ENCODE data around the gene MYOG.

Gene MYOG

GRCh38 chr1:203089651-203090045 lies 3.8 kb upstream of the MYOG start:
- TF ChIP-seq GATA3 (IDR thresholded peaks at IDR 0.05; ENCODE audit: low read depth, low read length) (no peak), GATA2 (IDR thresholded peaks at IDR 0.05; ENCODE audit: low read depth, low read length) (no peak)

GRCh38 chr1:203089001-203089650 lies 3.3 kb upstream of the MYOG start:
- TF ChIP-seq GATA2 (IDR thresholded peaks at IDR 0.05; ENCODE audit: low read depth, low read length) (no peak), GATA3 (IDR thresholded peaks at IDR 0.05; ENCODE audit: low read depth, low read length) (no peak)

DNA sequence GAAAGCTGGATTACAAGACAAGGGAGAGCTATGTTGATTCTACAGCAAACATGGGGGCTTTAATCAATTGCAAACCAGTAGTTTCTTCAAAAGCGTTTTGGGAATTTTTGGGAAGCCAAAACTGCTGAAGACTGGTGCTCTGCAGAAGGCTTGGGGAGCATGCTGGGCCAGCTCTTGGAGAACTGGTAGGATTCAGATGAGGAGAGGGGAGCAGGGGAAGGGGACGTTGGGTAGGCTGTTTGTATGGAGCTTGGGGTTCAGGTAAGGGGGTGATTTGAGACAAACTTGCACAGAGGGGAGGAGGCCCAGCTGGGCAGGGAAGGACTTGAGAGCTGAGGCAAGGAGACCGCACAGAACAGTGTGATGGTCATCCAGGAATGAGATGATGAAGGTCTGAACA lies 2.6 kb upstream of the MYOG start:
- TF ChIP-seq GATA3 (IDR thresholded peaks at IDR 0.05; ENCODE audit: low read depth, low read length) = no peak
- TF ChIP-seq GATA2 (IDR thresholded peaks at IDR 0.05; ENCODE audit: low read depth, low read length) = no peak

- TF ChIP-seq GATA2 (IDR thresholded peaks at IDR 0.05; ENCODE audit: low read depth, low read length) (no peak; the same call in 1 of the 2 replicates), GATA3 (IDR thresholded peaks at IDR 0.05; ENCODE audit: low read depth, low read length) (no peak)
These were observed 1.4 kb upstream of the MYOG start for GRCh38 chr1:203086992-203087763.

- TF ChIP-seq GATA2 (IDR thresholded peaks at IDR 0.05; ENCODE audit: low read depth, low read length) (no peak), GATA3 (IDR thresholded peaks at IDR 0.05; ENCODE audit: low read depth, low read length) (no peak)
These were observed 954 bp downstream of the MYOG start for GRCh38 chr1:203084588-203085527.

- no peak for TF ChIP-seq GATA3 (IDR thresholded peaks at IDR 0.05; ENCODE audit: low read depth, low read length)
- no peak for TF ChIP-seq GATA2 (IDR thresholded peaks at IDR 0.05; ENCODE audit: low read depth, low read length)
These were observed 2.3 kb downstream of the MYOG start for GRCh38 chr1:203083463-203083921.

DNA sequence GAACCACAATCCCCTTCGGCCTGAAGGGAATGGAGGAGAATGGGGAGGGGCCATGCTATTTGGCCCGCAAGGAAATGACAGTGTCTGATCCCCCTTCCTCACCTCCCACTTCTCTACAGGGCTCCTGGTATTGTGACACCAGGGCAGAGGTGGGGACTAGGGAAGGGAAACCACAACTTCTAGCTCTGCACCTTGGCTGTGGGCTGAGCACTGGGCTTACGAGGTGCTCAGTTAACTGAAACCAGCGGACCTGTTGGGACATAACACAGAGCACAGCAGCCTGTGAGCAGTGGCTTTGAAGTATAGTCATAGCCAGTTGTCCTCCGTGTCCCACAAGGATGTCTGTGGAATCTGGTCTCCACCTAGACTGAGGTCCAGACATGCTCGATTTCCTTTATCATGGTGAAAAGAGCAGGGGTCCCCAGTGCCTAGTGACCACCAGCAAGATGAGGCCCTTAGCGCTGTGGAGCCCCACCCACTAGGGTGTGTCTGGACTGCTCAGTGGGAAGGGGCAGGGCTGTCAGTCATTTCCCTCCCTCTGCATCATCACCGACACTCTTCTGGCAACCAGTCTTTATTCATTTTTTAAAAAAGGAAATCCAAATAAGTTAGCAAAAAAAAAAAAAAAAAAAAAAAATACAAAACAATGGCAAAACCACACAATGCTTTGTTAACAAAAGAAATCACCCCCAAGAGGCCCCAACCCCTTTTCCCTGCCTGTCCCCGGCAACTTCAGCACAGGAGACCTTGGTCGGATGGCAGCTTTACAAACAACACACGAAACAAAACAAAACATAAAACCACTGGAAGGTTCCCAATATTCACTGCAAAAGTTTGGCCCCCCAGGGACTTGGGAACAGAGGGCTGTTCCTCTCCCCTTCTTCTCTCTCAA lies 3.0 kb downstream of the MYOG start:
- TF ChIP-seq GATA3 (IDR thresholded peaks at IDR 0.05; ENCODE audit: low read depth, low read length) (no peak), GATA2 (IDR thresholded peaks at IDR 0.05; ENCODE audit: low read depth, low read length) (no peak)

DNA sequence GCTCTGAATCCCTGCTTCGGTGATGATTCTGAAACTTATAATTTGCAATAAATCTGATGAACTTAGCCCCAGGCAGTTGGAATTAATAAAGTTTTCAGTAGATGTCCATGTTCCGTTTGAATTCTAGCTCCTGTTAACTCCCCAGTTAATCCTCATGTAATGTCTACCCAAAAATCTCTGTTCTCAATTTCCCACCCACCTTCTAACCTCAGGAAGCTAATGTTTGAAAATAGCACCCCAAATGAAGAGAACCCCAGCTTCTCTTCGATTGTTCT lies 3.6 kb downstream of the MYOG start:
- TF ChIP-seq GATA2 (IDR thresholded peaks at IDR 0.05; ENCODE audit: low read depth, low read length) (no peak), GATA3 (IDR thresholded peaks at IDR 0.05; ENCODE audit: low read depth, low read length) (no peak)

- TF ChIP-seq GATA2 (IDR thresholded peaks at IDR 0.05; ENCODE audit: low read depth, low read length) (no peak), GATA3 (IDR thresholded peaks at IDR 0.05; ENCODE audit: low read depth, low read length) (no peak)
These were observed 4.2 kb downstream of the MYOG start for GRCh38 chr1:203081465-203082230.

GRCh38 chr1:203080456-203080855 lies 5.4 kb downstream of the MYOG start:
- TF ChIP-seq GATA3 (IDR thresholded peaks at IDR 0.05; ENCODE audit: low read depth, low read length) (no peak), GATA2 (IDR thresholded peaks at IDR 0.05; ENCODE audit: low read depth, low read length) (no peak)

- TF ChIP-seq GATA2 (IDR thresholded peaks at IDR 0.05; ENCODE audit: low read depth, low read length) = no peak
- TF ChIP-seq GATA3 (IDR thresholded peaks at IDR 0.05; ENCODE audit: low read depth, low read length) = no peak
These were observed 7.3 kb downstream of the MYOG start for GRCh38 chr1:203078478-203078877.

DNA sequence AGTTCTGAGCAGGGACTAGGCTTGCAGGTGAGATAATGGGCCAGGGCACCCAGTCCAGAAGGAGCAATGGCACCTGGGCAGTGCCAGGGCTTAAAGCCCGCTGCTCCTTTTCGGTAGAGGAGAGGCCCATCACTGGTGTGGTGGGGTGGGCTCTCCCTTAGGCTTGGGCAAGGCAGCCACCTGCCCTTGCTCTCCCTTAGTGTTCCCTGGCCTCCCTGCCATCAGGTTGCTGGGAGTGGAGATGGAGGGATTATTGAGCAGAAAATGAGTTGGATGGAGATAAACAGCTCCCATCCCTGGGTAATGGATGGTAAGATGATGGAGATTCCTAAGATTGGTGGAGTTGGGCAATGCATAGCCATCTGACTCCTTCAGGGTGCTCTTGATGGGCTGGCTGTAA lies 7.9 kb downstream of the MYOG start:
- TF ChIP-seq GATA2 (IDR thresholded peaks at IDR 0.05; ENCODE audit: low read depth, low read length) = no peak
- TF ChIP-seq GATA3 (IDR thresholded peaks at IDR 0.05; ENCODE audit: low read depth, low read length) = no peak

GRCh38 chr1:203077367-203077766 lies 8.4 kb downstream of the MYOG start:
- TF ChIP-seq GATA3 (IDR thresholded peaks at IDR 0.05; ENCODE audit: low read depth, low read length) = no peak
- no peak for TF ChIP-seq GATA2 (IDR thresholded peaks at IDR 0.05; ENCODE audit: low read depth, low read length)

All from SH-SY5Y (cell line).